Colonic mucosa (tissue), 4 donors: ENCODE data around the gene NCKAP1. TPM values are rescaled to one million over a fixed set of nuclear protein-coding genes. Genes with fewer than 3 reads are reported as not detected.

Source experiments
- DNase-seq: peaks from one replicate; pipeline ENCODE4 v3.0.0-alpha.2; 2020
- H3K27ac ChIP-seq: fragments of 200-600 bp; one replicate; pipeline ENCODE4 v1.8.0; 2021
- H3K27me3 ChIP-seq: fragments of 200-600 bp; one replicate; pipeline ENCODE4 v1.8.0; 2021
- H3K36me3 ChIP-seq: fragments of 200-600 bp; one replicate; pipeline ENCODE4 v1.8.0; 2021
- H3K4me1 ChIP-seq: fragments of 200-600 bp; one replicate; pipeline ENCODE4 v1.8.0; 2021; ENCODE audit warnings: mild to moderate bottlenecking
- H3K4me3 ChIP-seq: fragments of 200-600 bp; one replicate; pipeline ENCODE4 v1.8.0; 2021
- H3K9ac ChIP-seq, 2 donors: one replicate each; pipeline ENCODE4 v1.7.0; 2013; ENCODE audit warnings: control low read depth in 2 of 2, low read depth in 2 of 2, low read length in 2 of 2
- H3K9me3 ChIP-seq: fragments of 200-600 bp; one replicate; pipeline ENCODE4 v1.8.0; 2021
- intact Hi-C: fragments of 100-400 bp; cut with DNase I; formaldehyde crosslinking; loops from one replicate; pipeline ENCODE4 v1.14.1; 2022
- total RNA-seq, 2 donors: library from RNA; stranded (reverse); fragmentation: NEBNext Ultra II Directional in 1 of 2; extraction: Animal tissue kit (Norgen Biotek cat#: 25700) in 1 of 2; gene quantifications; one replicate each; pipeline ENCODE4 v1.2.1, GENCODE V29; 2021
- TF ChIP-seq, protein P1 (sequence below): fragments of 200-600 bp; IDR thresholded peaks from one replicate; pipeline ENCODE4 v1.8.0; 2022; ENCODE audit warnings: antibody characterized with exemption, mild to moderate bottlenecking
- donor health status: healthy.
- donor health status: DM: no; HTN: no; CAD: no.
- donor health status: DM: no; HTN: no; CAD: no.

Gene NCKAP1
- total RNA-seq, 2 donors from 2014 or later = 105 to 133 TPM

GRCh38 chr2:182916417-182916816 is 121.8 kb downstream of the NCKAP1 start:
- intact Hi-C loops = no loop called here
- no peak for DNase-seq
- H3K9ac ChIP-seq = no peak overlapping the region
- no peaks in the 10 kb centered on the region for H3K27me3 ChIP-seq
- H3K9me3 ChIP-seq = no peaks in the 10 kb centered on the region
- no peak overlapping the region for H3K4me3 ChIP-seq
- TF ChIP-seq, protein P1, sequence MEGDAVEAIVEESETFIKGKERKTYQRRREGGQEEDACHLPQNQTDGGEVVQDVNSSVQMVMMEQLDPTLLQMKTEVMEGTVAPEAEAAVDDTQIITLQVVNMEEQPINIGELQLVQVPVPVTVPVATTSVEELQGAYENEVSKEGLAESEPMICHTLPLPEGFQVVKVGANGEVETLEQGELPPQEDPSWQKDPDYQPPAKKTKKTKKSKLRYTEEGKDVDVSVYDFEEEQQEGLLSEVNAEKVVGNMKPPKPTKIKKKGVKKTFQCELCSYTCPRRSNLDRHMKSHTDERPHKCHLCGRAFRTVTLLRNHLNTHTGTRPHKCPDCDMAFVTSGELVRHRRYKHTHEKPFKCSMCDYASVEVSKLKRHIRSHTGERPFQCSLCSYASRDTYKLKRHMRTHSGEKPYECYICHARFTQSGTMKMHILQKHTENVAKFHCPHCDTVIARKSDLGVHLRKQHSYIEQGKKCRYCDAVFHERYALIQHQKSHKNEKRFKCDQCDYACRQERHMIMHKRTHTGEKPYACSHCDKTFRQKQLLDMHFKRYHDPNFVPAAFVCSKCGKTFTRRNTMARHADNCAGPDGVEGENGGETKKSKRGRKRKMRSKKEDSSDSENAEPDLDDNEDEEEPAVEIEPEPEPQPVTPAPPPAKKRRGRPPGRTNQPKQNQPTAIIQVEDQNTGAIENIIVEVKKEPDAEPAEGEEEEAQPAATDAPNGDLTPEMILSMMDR = no peak
- no peaks in the 10 kb centered on the region for H3K36me3 ChIP-seq
- H3K27ac ChIP-seq = no peak overlapping the region
- no peaks in the 10 kb centered on the region for H3K4me1 ChIP-seq

DNA sequence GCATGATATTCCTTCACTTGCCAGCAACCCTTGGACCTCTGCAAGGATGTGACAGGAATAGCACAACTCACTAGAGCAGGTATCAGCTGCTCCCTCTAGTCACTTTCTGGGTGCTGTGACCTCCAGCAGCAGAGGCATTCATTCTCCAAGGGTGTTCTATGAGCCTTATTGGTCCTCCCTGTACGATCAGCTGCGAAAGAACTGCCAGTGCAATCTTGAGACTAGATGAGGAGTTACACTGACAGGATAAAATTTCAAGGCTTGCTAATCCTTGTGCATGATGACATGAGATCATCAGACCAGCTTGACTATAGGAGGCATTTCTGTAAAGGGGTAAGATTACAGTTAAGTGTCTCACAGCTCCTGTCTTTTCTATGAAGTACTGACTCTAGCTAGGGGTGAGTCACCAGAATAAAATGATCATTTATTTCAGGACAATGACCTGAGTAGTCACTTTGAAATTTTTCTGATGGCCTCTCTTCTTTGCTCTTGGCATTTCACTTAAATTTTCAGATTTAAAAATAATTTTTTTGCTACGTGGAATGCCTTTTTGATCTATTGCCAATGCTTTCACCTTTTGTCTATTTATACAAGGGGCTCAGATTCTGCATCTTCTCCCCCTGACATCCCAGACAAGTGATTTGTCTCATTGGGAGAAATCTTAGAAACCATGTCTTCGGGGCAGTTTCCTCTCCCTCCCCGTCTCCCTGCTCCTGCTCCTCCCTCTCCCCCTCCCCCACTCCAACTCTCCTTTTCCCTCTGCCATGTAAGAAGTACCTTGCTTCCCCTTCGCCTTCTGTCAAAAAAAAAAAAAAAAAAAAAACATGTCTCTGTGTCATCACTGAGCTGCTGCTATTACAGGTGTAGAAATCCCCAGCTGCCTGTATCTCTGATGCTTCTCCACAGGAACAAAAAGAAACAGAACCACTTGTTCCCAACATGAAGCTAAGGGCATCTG is 122.6 kb downstream of the NCKAP1 start:
- no peaks in the 10 kb centered on the region for H3K27me3 ChIP-seq
- no peak for DNase-seq
- intact Hi-C loops = no loop called here
- H3K9ac ChIP-seq = no peak overlapping the region
- TF ChIP-seq, protein P1 = no peak
- no peaks in the 10 kb centered on the region for H3K36me3 ChIP-seq
- H3K4me3 ChIP-seq = no peak overlapping the region
- no peak overlapping the region for H3K27ac ChIP-seq
- H3K9me3 ChIP-seq = no peaks in the 10 kb centered on the region
- no peaks in the 10 kb centered on the region for H3K4me1 ChIP-seq

DNA sequence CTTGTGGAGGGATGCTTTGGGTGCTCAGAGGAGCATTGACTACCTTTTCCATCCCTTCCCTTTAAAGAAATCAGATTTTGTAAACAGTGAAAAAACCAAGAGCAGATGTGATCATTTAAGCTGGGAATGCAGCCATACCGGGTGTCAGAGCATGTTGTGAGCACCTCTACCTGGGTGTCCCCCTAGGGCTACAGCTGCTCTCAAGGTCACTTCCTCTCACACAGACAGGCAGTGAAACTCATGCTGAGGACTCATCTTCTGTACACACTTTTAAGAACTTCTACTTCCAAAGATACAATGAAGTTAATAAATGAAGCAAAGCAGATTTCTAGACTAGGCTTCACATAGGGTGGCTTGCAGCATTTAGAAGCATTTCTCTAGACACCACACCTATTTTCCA is 123.4 kb downstream of the NCKAP1 start:
- H3K27me3 ChIP-seq = no peaks in the 10 kb centered on the region
- H3K9me3 ChIP-seq = no peaks in the 10 kb centered on the region
- no peaks in the 10 kb centered on the region for H3K36me3 ChIP-seq
- no peak overlapping the region for H3K4me3 ChIP-seq
- no peak overlapping the region for H3K27ac ChIP-seq
- H3K9ac ChIP-seq = no peak overlapping the region
- DNase-seq = no peak
- intact Hi-C loops = no loop called here
- H3K4me1 ChIP-seq = no peaks in the 10 kb centered on the region
- TF ChIP-seq, protein P1 = no peak

GRCh38 chr2:182913064-182913463 is 125.2 kb downstream of the NCKAP1 start:
- no peak overlapping the region for H3K4me3 ChIP-seq
- H3K27me3 ChIP-seq = no peaks in the 10 kb centered on the region
- intact Hi-C loops = no loop called here
- no peak overlapping the region for H3K9ac ChIP-seq
- no peak for DNase-seq
- H3K9me3 ChIP-seq = no peaks in the 10 kb centered on the region
- no peaks in the 10 kb centered on the region for H3K4me1 ChIP-seq
- TF ChIP-seq, protein P1 = no peak
- H3K27ac ChIP-seq = no peak overlapping the region
- no peaks in the 10 kb centered on the region for H3K36me3 ChIP-seq

GRCh38 chr2:182912518-182912915 is 125.7 kb downstream of the NCKAP1 start:
- TF ChIP-seq, protein P1 = no peak
- intact Hi-C loops = no loop called here
- H3K9me3 ChIP-seq = no peaks in the 10 kb centered on the region
- H3K27ac ChIP-seq = no peak overlapping the region
- H3K4me1 ChIP-seq = no peaks in the 10 kb centered on the region
- DNase-seq = no peak
- H3K27me3 ChIP-seq = no peaks in the 10 kb centered on the region
- H3K36me3 ChIP-seq = no peaks in the 10 kb centered on the region
- no peak overlapping the region for H3K4me3 ChIP-seq
- no peak overlapping the region for H3K9ac ChIP-seq
